Spleen (tissue), 11 donors: ENCODE data around the gene IP6K3. TPM values are rescaled to one million over a fixed set of nuclear protein-coding genes. Genes with fewer than 3 reads are reported as not detected.

ENCODE experiments used
- DNase-seq: peaks from one replicate; pipeline ENCODE4 v3.0.0-alpha.2; 2020
- H3K27ac ChIP-seq, 8 donors: fragments of 200-600 bp; sonication (generic) in 7 of 8; 1 replicate in 4 of 8; 2 replicates in 4 of 8; pipeline versions ENCODE4 v1.5.0 to v1.8.0; 2016 to 2021; ENCODE audit warnings: inconsistent platforms in 4 of 8, mild to moderate bottlenecking in 4 of 8, moderate library complexity in 1 of 8
- H3K27me3 ChIP-seq, 7 donors: fragments of 200-600 bp; sonication (generic) in 6 of 7; replicated peaks in 1 of 7; 1 replicate in 4 of 7; 2 replicates in 3 of 7; pipeline versions ENCODE4 v1.5.0 to v1.8.0; 2016 to 2021; ENCODE audit warnings: inconsistent platforms in 3 of 7, mild to moderate bottlenecking in 1 of 7
- H3K36me3 ChIP-seq, 6 donors: fragments of 200-600 bp; sonication (generic) in 5 of 6; 1 replicate in 4 of 6; 2 replicates in 2 of 6; pipeline versions ENCODE4 v1.5.0 to v1.8.0; 2016 to 2021; ENCODE audit warnings: inconsistent platforms in 2 of 6
- H3K4me1 ChIP-seq, 6 donors: fragments of 200-600 bp; sonication (generic) in 5 of 6; 1 replicate in 3 of 6; 2 replicates in 3 of 6; pipeline versions ENCODE4 v1.5.0 to v1.8.0; 2016 to 2021; ENCODE audit warnings: inconsistent platforms in 3 of 6
- H3K4me3 ChIP-seq, 8 donors: fragments of 200-600 bp; sonication (generic) in 7 of 8; 1 replicate in 4 of 8; 2 replicates in 4 of 8; pipeline versions ENCODE4 v1.5.0 to v1.8.0; 2016 to 2021; ENCODE audit warnings: inconsistent platforms in 4 of 8, mild to moderate bottlenecking in 4 of 8, moderate library complexity in 2 of 8
- H3K9me3 ChIP-seq, 8 donors: fragments of 200-600 bp; sonication (generic) in 7 of 8; 1 replicate in 4 of 8; 2 replicates in 4 of 8; pipeline versions ENCODE4 v1.5.0 to v1.8.0; 2016 to 2021; ENCODE audit warnings: inconsistent platforms in 4 of 8
- POLR2A ChIP-seq, 3 donors: fragments of 450-650 bp; IDR thresholded peaks; one replicate each; pipeline ENCODE4 v1.5.1; 2017; ENCODE audit warnings: antibody characterized with exemption in 3 of 3, mild to moderate bottlenecking in 1 of 3
- POLR2AphosphoS5 ChIP-seq, 3 donors: sonication (generic); formaldehyde crosslinking; IDR thresholded peaks; one replicate each; pipeline ENCODE4 v1.5.1; 2017; ENCODE audit warnings: antibody characterized with exemption in 3 of 3
- WGBS, 5 donors: extraction: QIAGEN DNeasy Blood & Tissue Kit in 3 of 5; methylation state at CpG; one replicate each; pipeline versions ENCODE4 v1.1.5 to v1.1.7; 2013 to 2018; 5-methylcytosine and 5-hydroxymethylcytosine counted together
- intact Hi-C: fragments of 100-400 bp; cut with DNase I; formaldehyde crosslinking; loops from one replicate; pipeline ENCODE4 v1.15.0; 2023; ENCODE audit warnings: low total_unique reads
- polyA plus RNA-seq, 3 donors: library from polyadenylated mRNA; stranded (reverse); fragments of 200-250 nt; gene quantifications; one replicate each; pipeline ENCODE4 v1.2.1, GENCODE V29; 2013
- total RNA-seq, 7 donors: library from RNA; depleted of rRNA in 3 of 7; stranded (reverse); fragments of >200 nt in 3 of 7; fragmentation: NEBNext Ultra II Directional in 4 of 7; extraction: Animal tissue kit (Norgen Biotek cat#: 25700) in 4 of 7; gene quantifications; one replicate each; pipeline versions ENCODE4 v1.1.0 to v1.2.1, GENCODE V29; 2016 to 2021
- TF ChIP-seq, protein P1 (sequence below), 11 experiments: fragments of 200-600 bp in 7 of 11; fragments of 450-650 bp in 4 of 11; sonication (generic) in 4 of 11; IDR thresholded peaks in 8 of 11; conservative IDR thresholded peaks in 3 of 11; 1 replicate in 7 of 11; 2 replicates in 4 of 11; pipeline versions ENCODE4 v1.4.0 to v1.8.0; 2016 to 2021; ENCODE audit warnings: antibody characterized with exemption in 11 of 11, inconsistent platforms in 4 of 11, mild to moderate bottlenecking in 1 of 11
- donor health status: healthy with polysubstance abuse.
- donor health status: DM: no; HTN: no; CAD: no; lungs with moderate emphysema.
- donor health status: DM: no; HTN: no; CAD: no.
- donor health status: Bipolar disorder and iron deficiency.
- donor health status: healthy.
- donor health status: DM: no; HTN: no; CAD: no.
- donor health status: DM: yes; HTN: yes; CAD: no.

Gene IP6K3
- total and polyA plus RNA-seq, 10 donors, result 0.30 to 5.8 (median 2.2) TPM

DNA sequence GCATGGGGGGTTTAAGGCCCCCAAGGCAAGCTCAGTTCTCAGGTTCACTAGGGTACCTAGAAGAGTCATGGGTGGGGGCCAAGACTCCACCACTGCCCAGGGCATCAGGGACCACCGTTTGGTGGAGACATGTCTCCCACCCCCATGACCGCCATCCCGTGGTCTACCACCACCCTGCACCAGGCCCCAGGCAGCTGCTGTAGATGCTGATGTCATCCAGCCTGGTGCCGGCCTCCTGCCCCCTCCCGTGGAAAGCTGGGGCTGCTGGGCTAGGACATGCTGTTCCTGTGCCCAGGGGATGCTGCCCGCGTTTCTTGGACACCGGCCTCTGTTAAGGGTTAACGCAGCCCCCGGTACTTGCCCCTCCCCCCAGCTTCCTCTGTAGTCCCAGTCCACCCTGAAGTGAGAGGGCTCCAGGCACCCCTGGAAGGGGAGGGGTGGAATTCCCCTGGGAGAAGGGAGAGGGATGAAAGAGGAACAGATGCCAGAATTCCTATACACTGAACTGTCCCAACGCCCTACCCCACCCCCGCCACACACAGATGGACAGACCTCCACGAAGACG is 587 bp downstream of the IP6K3 start:
- WGBS, 5 donors, result 47 to 54% (median 51%) methylated on average over 11 to 14 of the region's 14 CpGs
- no peak for DNase-seq
- Histone ChIP-seq H3K4me1 (peaks cover 0 to 37% (median 19%) of the 10 kb centered on the region in 6 donors), H3K9me3 (no peaks in the 10 kb centered on the region), H3K27me3 (peaks cover 0 to 23% (median 0%) of the 10 kb centered on the region in 7 donors), H3K4me3 (peak overlapping the region in 5 of 8 donors; percentile 19 to 58 (median 28)), H3K36me3 (no peaks in the 10 kb centered on the region), H3K27ac (peak overlapping the region in 7 of 8 donors; percentile 26 to 78 (median 67))
- intact Hi-C loops, result no loop called here
- TF ChIP-seq, protein P1, sequence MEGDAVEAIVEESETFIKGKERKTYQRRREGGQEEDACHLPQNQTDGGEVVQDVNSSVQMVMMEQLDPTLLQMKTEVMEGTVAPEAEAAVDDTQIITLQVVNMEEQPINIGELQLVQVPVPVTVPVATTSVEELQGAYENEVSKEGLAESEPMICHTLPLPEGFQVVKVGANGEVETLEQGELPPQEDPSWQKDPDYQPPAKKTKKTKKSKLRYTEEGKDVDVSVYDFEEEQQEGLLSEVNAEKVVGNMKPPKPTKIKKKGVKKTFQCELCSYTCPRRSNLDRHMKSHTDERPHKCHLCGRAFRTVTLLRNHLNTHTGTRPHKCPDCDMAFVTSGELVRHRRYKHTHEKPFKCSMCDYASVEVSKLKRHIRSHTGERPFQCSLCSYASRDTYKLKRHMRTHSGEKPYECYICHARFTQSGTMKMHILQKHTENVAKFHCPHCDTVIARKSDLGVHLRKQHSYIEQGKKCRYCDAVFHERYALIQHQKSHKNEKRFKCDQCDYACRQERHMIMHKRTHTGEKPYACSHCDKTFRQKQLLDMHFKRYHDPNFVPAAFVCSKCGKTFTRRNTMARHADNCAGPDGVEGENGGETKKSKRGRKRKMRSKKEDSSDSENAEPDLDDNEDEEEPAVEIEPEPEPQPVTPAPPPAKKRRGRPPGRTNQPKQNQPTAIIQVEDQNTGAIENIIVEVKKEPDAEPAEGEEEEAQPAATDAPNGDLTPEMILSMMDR (IDR thresholded peaks at IDR 0.05 in 8 of 11, conservative IDR thresholded peaks at IDR 0.05 in 3 of 11), result no peak
- TF ChIP-seq POLR2AphosphoS5 (IDR thresholded peaks at IDR 0.05), result peak in 2 of 3 donors; percentile 44 to 49

DNA sequence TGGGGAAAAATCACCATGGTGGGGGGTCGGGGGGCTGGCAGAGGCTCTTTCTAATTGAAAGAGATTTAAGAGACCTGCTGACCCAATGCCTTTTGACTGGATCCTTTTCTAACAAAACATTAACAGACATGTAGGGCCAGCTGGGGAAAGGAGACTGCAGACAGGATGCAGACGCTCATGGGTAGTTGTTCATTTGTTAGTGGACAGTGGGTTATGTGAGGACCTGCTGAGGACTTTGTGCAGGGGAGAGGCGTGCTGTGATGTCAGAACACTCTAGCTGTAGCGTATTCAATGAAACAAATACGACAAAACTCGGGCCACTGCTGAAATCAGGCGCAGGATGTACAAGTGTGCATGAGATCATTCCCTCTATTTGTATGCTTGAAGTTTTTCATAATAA is 1.2 kb downstream of the IP6K3 start:
- H3K9me3 ChIP-seq, result no peaks in the 10 kb centered on the region
- peaks cover 0 to 23% (median 0%) of the 10 kb centered on the region in 7 donors for H3K27me3 ChIP-seq
- intact Hi-C loops, result no loop called here
- H3K4me3 ChIP-seq, result peak overlapping the region in 4 of 8 donors; percentile 23 to 58 (median 31)
- TF ChIP-seq POLR2A (IDR thresholded peaks at IDR 0.05), result no peak
- TF ChIP-seq, protein P1 (IDR thresholded peaks at IDR 0.05 in 8 of 11, conservative IDR thresholded peaks at IDR 0.05 in 3 of 11), result no peak
- TF ChIP-seq POLR2AphosphoS5 (IDR thresholded peaks at IDR 0.05), result no peak
- peaks cover 0 to 35% (median 19%) of the 10 kb centered on the region in 6 donors for H3K4me1 ChIP-seq
- WGBS, 5 donors, result 76 to 84% (median 81%) methylated on average over 7 of the region's 7 CpGs
- peak overlapping the region in 7 of 8 donors; percentile 26 to 78 (median 67) for H3K27ac ChIP-seq
- no peaks in the 10 kb centered on the region for H3K36me3 ChIP-seq
- no peak for DNase-seq

DNA sequence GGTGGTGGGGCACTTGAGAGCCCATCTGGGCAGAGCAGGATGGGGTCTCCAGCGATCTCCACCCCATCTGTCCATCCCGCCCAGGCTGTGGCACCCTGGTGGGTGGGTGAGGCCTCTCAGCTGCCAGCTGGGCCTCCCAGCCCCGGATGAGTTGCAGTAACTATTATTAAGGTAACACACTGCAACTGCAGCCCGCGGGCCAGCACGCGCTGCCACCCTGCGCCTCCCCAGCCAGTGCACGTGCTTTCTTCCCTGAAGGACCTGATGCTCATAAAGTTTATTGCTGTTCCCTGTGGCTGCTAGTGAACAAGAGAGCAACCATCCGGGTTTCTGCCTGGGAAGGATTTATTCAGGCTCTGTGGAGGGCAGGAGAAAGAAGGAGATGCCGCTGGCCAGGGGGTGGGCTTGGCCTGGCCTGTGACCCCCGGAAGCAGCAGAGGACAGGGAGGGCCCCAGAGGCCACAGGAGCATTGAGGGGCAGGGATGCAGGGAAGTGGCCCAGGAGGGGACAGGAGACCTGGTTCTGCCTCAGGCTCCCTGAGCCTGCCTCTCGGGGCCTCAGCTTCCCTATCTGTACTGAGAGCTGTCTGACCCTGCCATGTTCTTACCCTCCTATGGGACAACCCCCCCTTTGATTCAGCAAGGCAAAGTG is 1.7 kb downstream of the IP6K3 start:
- Histone ChIP-seq H3K4me3 (peak overlapping the region in 3 of 8 donors; percentile 28 to 58 (median 34)), H3K27me3 (peaks cover 0 to 23% (median 0%) of the 10 kb centered on the region in 7 donors), H3K36me3 (no peaks in the 10 kb centered on the region), H3K27ac (peak overlapping the region in 6 of 8 donors; percentile 15 to 78 (median 71)), H3K4me1 (peaks cover 0 to 40% (median 22%) of the 10 kb centered on the region in 6 donors), H3K9me3 (no peaks in the 10 kb centered on the region)
- no peak for DNase-seq
- intact Hi-C loops, result no loop called here
- WGBS, 5 donors, result 68 to 74% (median 72%) methylated on average over 9 to 13 of the region's 13 CpGs
- TF ChIP-seq, protein P1 (IDR thresholded peaks at IDR 0.05 in 8 of 11, conservative IDR thresholded peaks at IDR 0.05 in 3 of 11), result no peak
- peak in 1 of 3 donors; percentile 9 for TF ChIP-seq POLR2AphosphoS5 (IDR thresholded peaks at IDR 0.05)
- no peak for TF ChIP-seq POLR2A (IDR thresholded peaks at IDR 0.05)
